ENCODE results near the gene CCT6A.
A peak's percentile ranks its signal among the peaks of the same experiment; 100 is the strongest.
"Not testable (repeated sequence)": the region's sequence is repeated elsewhere in the genome, so short reads cannot be mapped to it uniquely, and the experiment has no call there.

CCT6A gene

GRCh38 chr7:56092789-56093531 lies 41.4 kb downstream of the CCT6A start, which contains the start of gene PHKG1:
PHKG1 (minus strand) TSS chr7:56092952; CDS start chr7:56088941, 4,011 bp downstream.
- intact Hi-C loops (cut with DNase I): no loop called here
- DNase-seq: peak; percentile 69 to 95 (median 80)

DNA sequence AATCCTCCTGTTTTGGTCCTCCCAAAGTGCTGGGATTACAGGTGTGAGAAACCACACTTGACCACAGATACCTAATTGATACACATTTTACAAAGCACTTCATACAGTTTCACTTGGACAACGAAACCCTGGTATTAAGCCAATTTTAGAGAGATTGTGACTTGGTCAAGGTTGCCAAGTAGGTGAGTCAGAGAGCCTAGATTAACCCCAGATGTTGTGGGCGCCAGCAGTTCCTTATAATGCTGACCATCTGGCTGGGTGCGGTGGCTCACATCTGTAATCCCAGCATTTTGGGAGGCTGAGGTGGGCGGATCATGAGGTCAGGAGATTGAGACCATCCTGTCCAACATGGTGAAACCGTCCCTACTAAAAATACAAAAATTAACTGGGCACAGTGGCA lies 46.1 kb downstream of the CCT6A start:
- DNase-seq: peak in 1 of 10 donors; percentile 17
- intact Hi-C loops (cut with DNase I): no loop called here

- DNase-seq; intact Hi-C loops (cut with DNase I): not testable (repeated sequence)
These were observed 46.8 kb downstream of the CCT6A start for GRCh38 chr7:56098187-56099008.

DNA sequence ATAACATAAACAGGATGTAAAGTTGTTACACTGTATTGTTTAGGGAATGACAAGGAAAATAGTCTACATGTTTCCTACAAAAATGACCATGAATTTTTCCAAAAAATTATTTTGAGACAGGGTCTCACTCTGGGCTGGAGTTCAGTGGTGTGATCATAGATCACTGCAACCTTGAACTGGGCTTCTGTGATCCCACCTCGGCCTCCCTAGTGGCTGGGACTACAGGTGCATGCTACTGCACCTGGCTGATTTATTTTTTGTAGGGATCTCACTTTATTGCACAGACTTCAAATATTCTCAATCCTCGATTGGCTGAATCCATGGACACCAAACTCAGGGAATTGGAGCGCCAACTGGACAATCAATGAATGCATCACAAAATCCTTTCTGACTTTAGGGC lies 48.1 kb downstream of the CCT6A start:
- DNase-seq: no peak
- intact Hi-C loops (cut with DNase I): no loop called here

DNA sequence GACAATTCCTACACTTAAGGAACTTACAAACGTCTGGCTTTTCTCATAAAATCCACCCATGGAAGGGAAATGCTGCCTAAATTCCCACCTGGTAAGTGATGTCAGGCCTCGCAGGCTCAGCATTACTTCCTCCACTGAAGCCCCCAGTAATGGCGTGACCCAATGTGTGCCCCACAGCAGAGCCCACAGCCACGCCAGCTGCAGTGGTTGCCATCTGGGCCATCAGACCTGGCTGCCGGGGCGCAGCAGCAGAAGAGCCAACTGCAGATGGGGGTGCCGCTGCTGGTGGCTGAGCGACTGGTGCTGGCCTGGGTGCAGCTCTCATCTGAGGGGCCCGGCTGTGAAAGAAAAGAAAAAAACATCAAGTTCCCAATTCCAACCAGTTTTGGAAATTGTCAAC lies 52.6 kb downstream of the CCT6A start:
- DNase-seq; intact Hi-C loops (cut with DNase I): not testable (repeated sequence)

DNA sequence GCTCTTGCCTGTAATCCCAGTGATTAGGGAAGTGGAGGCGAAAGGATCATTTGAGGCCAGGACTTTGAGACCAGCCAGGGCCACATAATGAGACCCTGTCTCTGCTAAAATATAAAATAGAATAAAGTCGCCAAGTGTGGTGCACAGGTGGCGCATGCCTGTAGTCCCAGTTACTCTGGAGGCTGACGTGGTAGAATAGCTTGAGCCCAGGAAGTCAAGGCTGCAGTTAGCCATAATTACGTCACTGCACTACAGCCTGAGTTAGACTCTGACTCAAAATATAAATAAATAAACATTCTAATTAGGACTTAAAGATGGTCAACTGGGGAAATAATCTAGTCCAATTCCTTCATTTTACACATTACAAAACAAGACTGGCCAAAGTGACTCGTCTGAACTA lies 53.9 kb downstream of the CCT6A start:
- intact Hi-C loops (cut with DNase I): loop anchor here (5.0 kb wide), 1 partner anchor 43 kb away; the partner anchor contains the start of gene SUMF2
- no peak for DNase-seq

DNA sequence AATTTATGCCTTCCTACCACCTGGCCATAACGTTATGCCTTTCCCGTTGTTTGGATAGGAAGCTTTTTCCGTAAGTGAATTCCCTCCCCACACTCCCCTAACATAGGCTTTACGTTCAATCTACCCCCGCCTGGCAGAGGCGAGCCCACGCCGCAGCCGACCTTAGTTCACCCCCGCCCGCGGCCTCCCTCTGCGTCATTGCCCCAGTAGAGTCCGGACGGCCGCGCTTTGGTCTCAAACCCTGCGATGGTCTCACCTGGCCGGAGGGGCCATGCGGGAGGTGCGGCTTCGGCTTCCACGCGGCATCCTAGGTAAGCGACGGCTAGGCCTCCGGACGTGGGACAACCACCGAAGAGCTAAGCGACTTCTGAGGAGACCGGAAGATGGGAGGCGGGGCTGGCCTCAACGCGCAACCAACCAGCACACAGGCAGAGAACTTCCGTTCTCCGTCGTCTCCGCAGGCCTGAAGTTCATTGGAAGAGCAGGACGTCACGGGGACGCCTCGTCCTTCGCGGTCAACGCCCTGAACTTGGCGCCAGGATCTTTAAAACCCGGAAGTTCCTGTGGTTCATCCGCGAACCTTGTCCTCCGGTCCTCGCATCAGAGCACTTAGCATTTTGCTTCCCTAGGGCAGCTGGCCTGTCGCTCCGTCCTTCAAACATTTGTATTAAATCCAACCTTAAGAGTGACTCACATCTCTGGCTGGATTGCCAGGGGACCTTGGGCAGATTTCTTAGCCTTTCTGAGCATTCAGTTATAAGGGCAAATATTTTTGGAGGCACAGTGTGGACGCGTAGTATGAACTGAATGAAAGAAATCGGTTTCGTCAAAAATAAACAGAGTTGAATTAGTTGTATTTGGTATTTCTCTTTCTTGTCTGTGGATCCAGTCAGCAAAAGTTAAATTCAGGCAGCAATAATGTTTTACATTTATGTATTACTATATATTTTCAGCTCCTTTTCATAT lies 54.8 kb downstream of the CCT6A start, which contains the start of gene CHCHD2:
CHCHD2 (minus strand) TSS at position 369 of the 966 bp plus-strand sequence; CDS start at position 306, 63 bp downstream.
- intact Hi-C loops (cut with DNase I): loop anchor here (1.0 to 5.0 kb wide), 2 partner anchors 27 to 44 kb away; partner anchors contain the start of gene SUMF2
- DNase-seq: peak; percentile 94 to 100 (median 96)

- DNase-seq: no peak
These were observed 56.3 kb downstream of the CCT6A start for GRCh38 chr7:56107954-56108258.

DNA sequence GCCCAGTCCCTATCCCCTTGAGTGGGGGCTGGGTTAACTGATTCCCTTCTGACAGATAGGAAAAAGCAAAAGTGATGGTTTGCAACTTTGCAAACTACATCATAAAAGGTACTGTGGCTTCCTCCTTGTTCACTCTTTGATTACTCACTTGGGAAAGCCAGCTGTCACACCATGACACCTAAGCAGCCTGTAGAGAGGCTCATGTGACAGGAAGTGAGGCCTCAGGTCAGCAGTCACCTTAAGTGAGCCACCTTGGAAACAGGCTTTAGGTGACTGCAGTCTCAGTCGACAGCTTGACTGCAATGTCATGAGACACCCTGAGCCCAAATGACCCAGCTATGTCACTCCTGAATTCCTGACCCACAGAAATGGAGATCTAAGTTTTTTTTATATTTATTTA lies 59.0 kb downstream of the CCT6A start:
- DNase-seq: no peak
- intact Hi-C loops (cut with DNase I): no loop called here

More at GRCh38 chr7:56107954-56108258, 56.3 kb downstream of the CCT6A start:
- intact Hi-C loops (cut with DNase I): loop anchor here (5.0 kb wide), 1 partner anchor 46 kb away; the partner anchor contains the start of gene SUMF2

DNA sequence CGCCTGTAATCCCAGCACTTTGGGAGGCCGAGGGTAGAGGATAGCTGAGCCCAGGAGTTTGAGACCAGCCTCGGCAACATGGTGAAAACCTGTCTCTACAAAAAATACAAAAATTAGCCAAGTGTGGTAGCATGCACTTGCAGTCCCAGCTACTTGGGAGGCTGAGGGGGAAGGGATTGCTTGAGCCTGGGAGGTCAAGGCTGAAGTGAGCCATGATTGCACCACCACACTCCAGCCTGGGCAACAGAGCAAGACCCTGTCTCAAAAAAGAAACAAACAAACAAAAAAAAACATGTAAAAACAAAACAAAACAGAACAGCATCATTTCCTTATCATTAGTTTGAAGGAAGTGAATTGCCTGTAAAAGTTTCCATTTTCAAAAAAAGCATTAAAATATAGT lies 60.7 kb downstream of the CCT6A start:
- DNase-seq; intact Hi-C loops (cut with DNase I): not testable (repeated sequence)
